GM10248 (cell line): ENCODE measurements around the gene ILRUN.
"Not testable (repeated sequence)": the region's sequence is repeated elsewhere in the genome, so short reads cannot be mapped to it uniquely, and the experiment has no call there.

Source experiments
- CTCF ChIA-PET: fragments of 300-600 bp; sonication (Branson Sonifier 250); formaldehyde crosslinking; extraction: SDS; loops from one replicate; lab custom pipeline; 2021; ENCODE audit warnings: antibody characterized with exemption; lab: Yijun Ruan, JAX
- POLR2A ChIA-PET: fragments of 350-650 bp; sonication (Branson Sonifier 250); formaldehyde crosslinking; extraction: SDS; loops from one replicate; lab custom pipeline; 2020; ENCODE audit warnings: antibody characterized with exemption; lab: Yijun Ruan, JAX
- DNase-seq: peaks from one replicate; pipeline ENCODE4 v3.0.0; 2012; ENCODE audit errors: extremely low spot score
- TF ChIP-seq, protein P1 (sequence below): IDR thresholded peaks from 2 replicates; pipeline ENCODE4 v1.5.1; 2012; ENCODE audit warnings: mild to moderate bottlenecking, low read depth; ENCODE audit errors: extremely low read depth, missing control alignments, control extremely low read depth

Gene ILRUN

DNA sequence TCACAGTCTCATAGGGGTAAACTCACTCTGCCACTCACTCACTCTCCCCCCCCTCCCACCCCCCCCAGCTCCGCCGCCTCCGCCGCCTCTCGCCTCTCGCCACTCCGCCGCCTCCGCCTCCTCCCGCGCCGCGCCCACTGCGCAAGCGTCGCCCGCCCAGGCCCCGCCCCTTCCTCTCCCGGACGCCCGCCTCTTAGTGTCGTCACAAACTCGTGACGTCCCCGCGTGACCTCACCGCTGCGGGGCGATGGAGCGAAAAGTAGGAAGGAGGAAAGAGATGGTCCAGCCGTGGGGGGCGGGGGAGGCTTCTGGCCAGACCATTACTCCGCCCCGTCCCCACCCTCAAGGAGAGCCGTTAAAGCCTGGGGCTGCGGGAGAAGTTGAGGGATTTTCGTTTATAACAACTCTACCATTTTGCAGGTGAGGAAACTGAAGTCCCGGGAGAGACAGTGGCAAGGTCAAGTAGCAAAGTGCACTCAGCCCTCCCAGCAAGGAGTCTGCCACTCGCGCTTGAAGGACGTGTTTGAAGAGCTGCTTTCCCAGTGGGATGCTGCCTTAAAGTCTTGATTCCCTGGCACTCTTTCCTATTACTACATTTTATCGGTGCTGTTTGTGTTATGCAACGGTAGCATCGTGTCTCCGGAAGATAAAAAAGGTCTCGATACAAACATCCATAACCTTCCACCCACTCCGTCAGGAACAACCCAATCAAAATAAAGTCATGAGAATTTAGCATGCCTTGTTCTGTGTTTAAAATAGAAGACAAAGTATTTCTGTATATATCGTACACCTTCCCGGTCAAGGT, at the start of gene ILRUN:
Gene ILRUN (minus strand): TSS at position 29 of the 805 bp plus-strand sequence. CDS start 164 bp downstream, outside the sequence.
- DNase-seq = peak; percentile 96
- TF ChIP-seq, protein P1, sequence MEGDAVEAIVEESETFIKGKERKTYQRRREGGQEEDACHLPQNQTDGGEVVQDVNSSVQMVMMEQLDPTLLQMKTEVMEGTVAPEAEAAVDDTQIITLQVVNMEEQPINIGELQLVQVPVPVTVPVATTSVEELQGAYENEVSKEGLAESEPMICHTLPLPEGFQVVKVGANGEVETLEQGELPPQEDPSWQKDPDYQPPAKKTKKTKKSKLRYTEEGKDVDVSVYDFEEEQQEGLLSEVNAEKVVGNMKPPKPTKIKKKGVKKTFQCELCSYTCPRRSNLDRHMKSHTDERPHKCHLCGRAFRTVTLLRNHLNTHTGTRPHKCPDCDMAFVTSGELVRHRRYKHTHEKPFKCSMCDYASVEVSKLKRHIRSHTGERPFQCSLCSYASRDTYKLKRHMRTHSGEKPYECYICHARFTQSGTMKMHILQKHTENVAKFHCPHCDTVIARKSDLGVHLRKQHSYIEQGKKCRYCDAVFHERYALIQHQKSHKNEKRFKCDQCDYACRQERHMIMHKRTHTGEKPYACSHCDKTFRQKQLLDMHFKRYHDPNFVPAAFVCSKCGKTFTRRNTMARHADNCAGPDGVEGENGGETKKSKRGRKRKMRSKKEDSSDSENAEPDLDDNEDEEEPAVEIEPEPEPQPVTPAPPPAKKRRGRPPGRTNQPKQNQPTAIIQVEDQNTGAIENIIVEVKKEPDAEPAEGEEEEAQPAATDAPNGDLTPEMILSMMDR = no peak
- CTCF ChIA-PET = interaction anchor here (0.9 to 1.4 kb wide), 4 partner anchors 11 to 41 kb away, joined by 3 to 5 read pairs (median 3); no protein-coding TSS in a partner anchor
- POLR2A ChIA-PET = interaction anchor here (0.6 to 0.9 kb wide), 3 partner anchors 25 to 41 kb away, joined by 3 to 4 read pairs (median 4); no protein-coding TSS in a partner anchor

DNA sequence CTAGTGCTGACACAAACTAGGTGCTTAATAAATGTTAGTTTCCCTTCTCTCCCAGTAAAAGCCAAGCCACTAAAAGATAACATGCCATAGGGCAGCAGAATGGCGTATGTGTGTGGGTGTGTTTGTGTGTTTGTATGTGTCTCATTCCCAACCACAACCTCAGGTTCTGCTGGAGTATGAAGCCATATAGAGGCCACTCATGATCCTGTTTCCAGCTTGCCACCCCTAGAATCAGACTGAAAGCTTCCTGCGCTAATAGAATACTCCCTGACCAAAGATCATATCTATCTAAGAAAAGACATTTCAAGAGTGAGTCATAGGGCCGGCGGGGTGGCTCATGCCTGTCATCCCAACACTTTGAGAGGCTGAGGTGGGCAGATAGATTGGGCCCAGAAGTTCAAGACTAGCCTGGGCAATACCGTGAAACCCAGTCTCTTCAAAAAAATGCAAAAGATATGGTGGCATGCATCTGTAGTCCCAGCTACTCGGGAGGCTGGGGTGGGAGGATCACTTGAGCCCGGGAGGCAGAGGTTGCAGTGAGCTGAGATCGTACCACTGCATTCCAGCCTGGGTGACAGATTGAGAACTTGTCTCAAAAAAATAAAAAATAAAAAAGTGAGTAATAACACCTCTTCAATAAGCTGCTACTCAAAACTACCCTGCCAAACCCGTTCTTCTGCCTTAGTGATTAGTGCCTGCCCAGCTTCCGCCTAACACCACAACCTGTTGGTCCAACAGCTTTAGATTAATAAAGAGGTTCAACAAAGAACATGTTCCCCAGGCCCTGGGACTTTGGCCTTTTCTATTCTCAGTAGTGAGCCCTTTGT, 48.9 kb upstream of the ILRUN start:
- TF ChIP-seq, protein P1 = no peak
- ChIA-PET POLR2A (interaction anchor here (0.6 to 0.7 kb wide), 2 partner anchors 267 to 518 kb away, joined by 4 to 6 read pairs; no protein-coding TSS in a partner anchor), CTCF (interaction anchor here (1.2 to 2.1 kb wide), 3 partner anchors 9 to 17 kb away, joined by 5 to 15 read pairs (median 5); partner anchors contain the start of gene SNRPC)
- DNase-seq = no peak

GRCh38 chr6:34744294-34744647, 47.7 kb upstream of the ILRUN start:
- POLR2A ChIA-PET, DNase-seq: not testable (repeated sequence)
- CTCF ChIA-PET = interaction anchor here (1.2 to 2.1 kb wide), 2 partner anchors 12 to 16 kb away, joined by 5 to 15 read pairs; partner anchors contain the start of gene SNRPC

DNA sequence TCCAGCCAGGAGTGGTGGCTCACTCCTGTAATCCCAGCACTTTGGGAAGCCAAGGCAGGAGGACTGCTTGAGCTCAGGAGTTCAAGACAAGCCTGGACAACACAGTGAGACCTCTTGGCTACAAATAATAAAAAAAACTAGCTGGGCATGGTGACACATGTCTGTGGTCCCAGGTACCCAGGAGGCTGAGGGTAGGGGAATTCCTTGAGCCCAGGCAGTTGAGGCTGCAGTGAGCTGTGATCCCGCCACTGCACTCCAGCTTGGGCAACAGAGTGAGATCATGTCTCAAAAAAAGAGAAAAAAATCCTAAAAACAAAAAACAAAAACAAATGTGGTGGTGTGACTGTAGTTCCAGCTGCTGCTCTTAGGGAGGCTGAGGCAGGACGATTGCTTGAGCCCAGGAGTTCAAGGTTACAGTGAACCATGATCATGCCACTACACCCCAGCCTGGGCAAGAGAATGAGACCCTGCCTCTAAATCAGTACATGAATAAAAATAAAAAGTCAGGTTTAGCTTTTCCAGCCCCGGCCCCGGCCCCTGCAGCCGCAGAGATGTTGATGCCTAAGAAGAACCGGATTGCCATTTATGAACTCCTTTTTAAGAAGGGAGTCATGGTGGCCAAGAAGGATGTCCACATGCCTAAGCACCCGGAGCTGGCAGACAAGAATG, 47.2 kb upstream of the ILRUN start:
- no peak for DNase-seq
- ChIA-PET CTCF (interaction anchor here (1.1 to 2.1 kb wide), 4 partner anchors 9 to 13 kb away, joined by 3 to 15 read pairs (median 3); partner anchors contain the start of gene SNRPC), POLR2A (no interaction called here)
- TF ChIP-seq, protein P1 = no peak

- TF ChIP-seq, protein P1 = no peak
- POLR2A ChIA-PET = no interaction called here
- CTCF ChIA-PET = interaction anchor here (1.3 kb wide), 1 partner anchor 11 kb away, joined by 3 read pairs; no protein-coding TSS in a partner anchor
- no peak for DNase-seq
These were observed 45.5 kb upstream of the ILRUN start for GRCh38 chr6:34742094-34742493.

- TF ChIP-seq, protein P1 = no peak
- POLR2A ChIA-PET = no interaction called here
- CTCF ChIA-PET = interaction anchor here (1.1 kb wide), 1 partner anchor 127 kb away, joined by 3 read pairs; no protein-coding TSS in a partner anchor
- no peak for DNase-seq
These were observed 40.3 kb upstream of the ILRUN start for GRCh38 chr6:34736823-34737222.
